Measurements from ENCODE around the gene MUC5B.

DNA sequence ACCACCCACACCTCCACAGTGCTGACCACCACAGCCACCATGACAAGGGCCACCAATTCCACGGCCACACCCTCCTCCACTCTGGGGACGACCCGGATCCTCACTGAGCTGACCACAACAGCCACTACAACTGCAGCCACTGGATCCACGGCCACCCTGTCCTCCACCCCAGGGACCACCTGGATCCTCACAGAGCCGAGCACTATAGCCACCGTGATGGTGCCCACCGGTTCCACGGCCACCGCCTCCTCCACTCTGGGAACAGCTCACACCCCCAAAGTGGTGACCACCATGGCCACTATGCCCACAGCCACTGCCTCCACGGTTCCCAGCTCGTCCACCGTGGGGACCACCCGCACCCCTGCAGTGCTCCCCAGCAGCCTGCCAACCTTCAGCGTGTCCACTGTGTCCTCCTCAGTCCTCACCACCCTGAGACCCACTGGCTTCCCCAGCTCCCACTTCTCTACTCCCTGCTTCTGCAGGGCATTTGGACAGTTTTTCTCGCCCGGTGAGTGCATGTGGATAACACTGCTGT lies 28.4 kb downstream of the MUC5B start:
- no peak for TF ChIP-seq POLR2A (IDR thresholded peaks at IDR 0.05)
- TF ChIP-seq, protein P1, sequence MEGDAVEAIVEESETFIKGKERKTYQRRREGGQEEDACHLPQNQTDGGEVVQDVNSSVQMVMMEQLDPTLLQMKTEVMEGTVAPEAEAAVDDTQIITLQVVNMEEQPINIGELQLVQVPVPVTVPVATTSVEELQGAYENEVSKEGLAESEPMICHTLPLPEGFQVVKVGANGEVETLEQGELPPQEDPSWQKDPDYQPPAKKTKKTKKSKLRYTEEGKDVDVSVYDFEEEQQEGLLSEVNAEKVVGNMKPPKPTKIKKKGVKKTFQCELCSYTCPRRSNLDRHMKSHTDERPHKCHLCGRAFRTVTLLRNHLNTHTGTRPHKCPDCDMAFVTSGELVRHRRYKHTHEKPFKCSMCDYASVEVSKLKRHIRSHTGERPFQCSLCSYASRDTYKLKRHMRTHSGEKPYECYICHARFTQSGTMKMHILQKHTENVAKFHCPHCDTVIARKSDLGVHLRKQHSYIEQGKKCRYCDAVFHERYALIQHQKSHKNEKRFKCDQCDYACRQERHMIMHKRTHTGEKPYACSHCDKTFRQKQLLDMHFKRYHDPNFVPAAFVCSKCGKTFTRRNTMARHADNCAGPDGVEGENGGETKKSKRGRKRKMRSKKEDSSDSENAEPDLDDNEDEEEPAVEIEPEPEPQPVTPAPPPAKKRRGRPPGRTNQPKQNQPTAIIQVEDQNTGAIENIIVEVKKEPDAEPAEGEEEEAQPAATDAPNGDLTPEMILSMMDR (IDR thresholded peaks at IDR 0.05), result no peak
